Eye (tissue), 1 donor: ENCODE data around the gene CCZ1B.
"Not testable (repeated sequence)": the region's sequence is repeated elsewhere in the genome, so short reads cannot be mapped to it uniquely, and the experiment has no call there.

ENCODE experiments used
- DNase-seq: peaks from one replicate; pipeline ENCODE4 v3.0.0-alpha.2; 2015

CCZ1B gene

DNA sequence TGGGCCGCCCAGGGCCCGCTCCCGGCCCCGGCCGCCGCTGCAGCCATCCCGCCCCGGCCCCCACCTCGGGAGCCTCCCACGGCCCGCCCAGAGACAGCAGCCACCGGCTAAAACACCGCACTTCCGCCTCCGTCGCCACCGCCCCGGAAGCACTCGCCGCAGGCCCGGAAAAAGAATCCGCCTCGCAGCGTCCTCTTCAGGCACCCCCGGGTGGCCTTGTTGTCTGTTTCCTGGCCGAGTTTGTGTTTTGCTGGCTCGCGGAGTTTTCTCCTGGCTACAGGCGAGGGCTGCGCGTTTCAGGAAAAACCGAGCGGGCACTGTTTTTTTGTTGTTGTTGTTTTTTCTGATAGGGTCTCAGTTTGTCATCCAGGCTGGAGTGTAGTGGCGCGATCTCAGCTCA is at the start of gene CCZ1B:
TSS of gene CCZ1B (minus strand) at position 125 of the 400 bp plus-strand sequence. CDS start at position 47, 78 bp downstream.
- DNase-seq, result peak; percentile 69

DNA sequence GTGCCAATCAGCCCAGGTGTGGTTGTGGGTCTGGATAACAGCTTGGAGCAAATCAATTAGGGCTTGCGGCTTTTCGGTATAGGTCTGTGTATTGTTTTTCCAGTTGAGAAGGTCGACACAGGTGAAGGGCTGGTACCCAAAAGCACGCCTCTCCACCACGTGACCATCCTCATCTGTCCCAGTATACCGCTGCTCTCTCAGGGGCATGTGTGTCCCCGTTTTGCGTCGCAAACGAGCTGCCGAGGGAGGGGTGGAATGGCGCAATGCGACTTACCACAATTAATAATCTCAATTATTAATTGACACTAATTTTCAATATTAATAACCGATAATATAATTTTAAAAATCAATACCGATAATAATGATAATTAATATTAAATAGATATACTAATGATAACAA is 48.9 kb upstream of the CCZ1B start:
- not testable (repeated sequence) for DNase-seq

DNA sequence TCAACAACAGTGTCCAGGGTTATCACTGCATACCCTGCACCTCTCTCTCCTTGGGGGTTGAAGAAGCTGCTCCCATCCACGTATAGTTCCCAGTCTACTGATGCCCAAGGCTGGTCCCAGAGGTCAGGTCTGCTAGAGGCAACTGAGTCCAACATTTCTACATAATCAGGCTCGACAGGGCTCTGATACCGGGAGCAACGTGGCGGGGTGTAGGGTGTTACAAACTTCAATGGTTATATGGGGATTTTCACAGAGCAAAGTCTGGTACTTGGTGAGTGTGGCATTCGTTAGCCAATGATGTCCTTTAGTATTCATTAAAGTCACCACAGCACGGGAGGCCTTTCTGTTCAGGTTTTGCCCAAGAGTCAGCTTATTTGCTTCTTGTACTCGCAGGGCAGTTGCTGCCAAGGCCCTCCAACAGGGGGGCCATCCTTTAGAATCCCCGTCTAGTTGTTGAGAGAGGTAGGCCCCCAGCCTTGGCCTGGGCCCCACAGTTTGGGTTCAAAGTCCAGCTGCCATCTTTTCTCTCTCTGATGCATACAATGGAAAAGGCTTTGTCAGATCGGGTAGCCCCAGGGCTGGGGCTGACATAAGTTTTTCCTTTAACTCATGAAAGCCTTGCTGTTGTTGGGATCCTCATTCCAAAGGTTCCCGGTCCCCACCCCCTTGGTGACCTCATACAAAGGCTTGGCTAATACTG is 46.3 kb upstream of the CCZ1B start:
- DNase-seq, result not testable (repeated sequence)

DNA sequence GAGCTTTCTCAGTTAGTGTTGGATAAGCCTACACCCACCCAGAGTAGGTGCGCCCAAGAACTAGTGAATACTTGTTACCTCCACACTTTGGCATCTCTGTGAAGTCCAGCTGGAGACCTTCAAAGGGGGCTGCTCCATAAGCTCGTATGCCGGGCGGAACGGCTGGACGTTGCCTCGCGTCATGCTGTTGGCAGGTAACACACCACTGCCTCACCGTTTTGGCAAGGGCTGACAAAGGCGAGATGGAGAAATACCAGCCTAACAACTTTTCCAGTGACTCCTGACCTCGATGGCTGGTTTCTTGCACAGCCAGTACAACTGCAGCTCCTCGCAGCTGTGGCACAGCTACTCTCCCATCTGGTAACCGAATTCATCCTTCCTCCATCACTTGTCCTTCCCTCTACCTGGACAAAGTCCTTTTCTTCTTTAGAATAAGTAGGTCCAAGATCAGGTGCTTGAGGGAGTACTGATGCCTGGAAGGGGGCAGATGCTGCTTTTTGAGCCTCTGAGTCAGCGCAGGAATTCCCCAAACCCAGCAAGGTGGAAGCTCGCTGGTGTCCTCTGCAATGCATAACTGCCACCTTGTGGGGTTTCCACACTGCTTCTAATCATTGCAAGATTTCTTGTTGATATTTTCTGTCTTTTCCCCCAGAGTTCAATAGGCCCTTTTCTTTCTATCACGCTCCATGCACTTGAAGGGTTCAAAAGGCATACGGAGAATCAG is 45.5 kb upstream of the CCZ1B start:
- DNase-seq, result not testable (repeated sequence)

DNA sequence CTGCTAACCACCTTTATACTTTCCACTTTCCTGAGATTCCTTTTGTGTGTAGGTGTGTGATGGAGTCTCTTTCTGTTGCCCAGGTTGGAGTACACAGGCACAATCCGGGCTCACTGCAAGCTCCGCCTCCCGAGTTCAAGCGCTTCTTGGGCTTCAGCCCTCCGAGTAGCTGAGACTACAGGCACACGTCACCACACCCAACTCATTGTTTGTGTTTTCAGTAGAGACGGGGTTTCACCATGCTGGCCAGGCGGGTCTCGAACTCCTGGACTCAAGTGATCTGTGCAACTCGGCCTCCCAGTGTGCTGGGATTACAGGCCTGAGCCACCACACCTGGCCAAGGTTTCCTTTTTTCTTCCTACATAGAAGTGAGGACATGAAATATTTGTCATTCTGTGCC is 38.7 kb upstream of the CCZ1B start:
- not testable (repeated sequence) for DNase-seq

DNA sequence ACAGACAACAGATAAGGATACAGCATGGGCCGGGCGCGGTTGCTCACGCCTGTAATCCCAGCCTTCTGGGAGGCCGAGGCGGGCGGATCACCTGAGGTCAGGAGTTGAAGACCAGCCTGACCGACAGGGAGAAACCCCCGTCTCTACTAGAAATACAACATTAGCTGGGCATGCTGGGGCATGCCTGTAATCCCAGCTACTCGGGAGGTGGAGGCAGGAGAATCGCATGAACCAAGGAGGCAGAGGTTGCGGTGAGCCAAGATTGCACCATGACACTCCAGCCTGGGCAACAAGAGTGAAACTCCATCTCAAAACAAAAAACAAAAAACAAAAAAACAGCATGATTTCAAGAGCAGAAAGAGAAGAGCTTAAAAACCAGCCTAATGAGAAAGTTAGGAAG is 38.1 kb upstream of the CCZ1B start:
- not testable (repeated sequence) for DNase-seq

DNA sequence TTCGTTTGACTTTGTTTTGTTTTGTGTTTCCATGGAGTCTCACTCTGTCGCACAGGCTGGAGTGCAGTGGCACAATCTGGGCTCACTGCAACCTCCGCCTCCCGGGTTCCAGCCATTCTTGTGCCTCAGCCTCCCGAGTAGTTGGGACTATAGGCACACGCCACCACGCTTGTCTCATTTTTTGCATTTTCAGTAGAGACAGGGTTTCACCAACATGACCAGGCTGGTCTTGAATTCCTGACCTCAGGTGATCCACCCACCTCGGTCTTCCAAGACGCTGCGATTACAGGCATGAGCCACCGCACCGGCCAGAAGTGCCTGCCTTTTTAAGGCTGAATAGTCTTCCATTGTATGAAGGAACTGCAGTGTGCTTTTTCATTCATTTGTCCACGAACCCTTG is 36.8 kb upstream of the CCZ1B start:
- not testable (repeated sequence) for DNase-seq

DNA sequence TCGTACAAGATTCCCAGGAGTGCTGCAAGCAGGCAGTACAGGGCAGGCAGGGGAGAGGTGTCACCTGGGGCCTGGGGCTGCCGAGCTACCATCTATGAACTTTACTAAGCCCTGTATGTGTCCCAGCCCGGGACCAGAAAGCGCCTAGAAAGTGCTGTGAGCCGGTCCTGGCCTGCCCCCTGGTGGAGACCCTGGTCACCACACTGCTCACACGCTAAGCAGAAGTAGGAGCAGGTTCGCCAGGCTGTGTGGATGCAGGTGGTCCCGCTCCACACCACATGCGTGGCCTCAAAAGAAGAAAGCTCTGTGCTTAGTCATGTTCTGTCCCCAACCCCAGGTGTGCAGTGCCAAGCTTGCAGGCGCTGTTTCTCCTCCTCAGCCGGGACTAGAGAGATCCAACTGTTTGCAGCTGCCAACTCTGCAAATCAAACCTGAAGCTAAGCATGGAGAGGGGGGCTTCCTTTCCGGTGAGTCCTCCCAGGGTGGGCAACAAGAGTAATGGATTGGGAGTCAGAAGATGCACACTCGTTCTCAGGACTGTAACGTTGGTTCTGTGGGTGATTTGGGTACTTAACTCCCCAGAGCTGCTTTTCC is 31.7 kb upstream of the CCZ1B start:
- peak; percentile 59 for DNase-seq

DNA sequence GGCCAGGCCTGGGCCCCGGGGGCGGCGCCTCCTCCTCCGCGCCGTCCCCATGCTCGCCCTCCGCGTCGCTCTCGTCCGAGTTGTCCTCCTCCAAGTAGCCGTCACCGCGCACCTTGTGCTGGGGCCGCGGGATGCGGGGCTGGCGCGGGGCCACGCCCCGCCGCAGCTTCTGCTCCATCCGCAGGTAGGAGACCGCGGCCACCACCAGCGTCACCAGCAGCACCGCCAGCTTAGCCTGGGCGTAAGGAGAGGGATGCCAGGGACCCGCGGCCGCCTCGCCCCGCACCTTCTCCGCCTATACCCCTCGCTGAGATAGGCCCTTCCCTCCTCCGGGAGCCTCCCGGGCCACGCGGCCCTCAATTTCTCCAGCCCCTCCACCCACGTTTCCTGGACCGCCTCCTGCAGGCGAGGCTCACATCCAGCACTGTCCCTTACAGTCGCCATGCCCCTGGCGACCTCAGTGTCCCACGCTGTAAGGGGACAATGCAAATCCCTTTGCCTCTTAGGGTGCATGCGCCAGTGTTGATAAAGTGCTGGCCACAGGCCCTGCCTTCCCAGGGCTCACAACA is 29.6 kb upstream of the CCZ1B start:
- DNase-seq, result peak; percentile 5

DNA sequence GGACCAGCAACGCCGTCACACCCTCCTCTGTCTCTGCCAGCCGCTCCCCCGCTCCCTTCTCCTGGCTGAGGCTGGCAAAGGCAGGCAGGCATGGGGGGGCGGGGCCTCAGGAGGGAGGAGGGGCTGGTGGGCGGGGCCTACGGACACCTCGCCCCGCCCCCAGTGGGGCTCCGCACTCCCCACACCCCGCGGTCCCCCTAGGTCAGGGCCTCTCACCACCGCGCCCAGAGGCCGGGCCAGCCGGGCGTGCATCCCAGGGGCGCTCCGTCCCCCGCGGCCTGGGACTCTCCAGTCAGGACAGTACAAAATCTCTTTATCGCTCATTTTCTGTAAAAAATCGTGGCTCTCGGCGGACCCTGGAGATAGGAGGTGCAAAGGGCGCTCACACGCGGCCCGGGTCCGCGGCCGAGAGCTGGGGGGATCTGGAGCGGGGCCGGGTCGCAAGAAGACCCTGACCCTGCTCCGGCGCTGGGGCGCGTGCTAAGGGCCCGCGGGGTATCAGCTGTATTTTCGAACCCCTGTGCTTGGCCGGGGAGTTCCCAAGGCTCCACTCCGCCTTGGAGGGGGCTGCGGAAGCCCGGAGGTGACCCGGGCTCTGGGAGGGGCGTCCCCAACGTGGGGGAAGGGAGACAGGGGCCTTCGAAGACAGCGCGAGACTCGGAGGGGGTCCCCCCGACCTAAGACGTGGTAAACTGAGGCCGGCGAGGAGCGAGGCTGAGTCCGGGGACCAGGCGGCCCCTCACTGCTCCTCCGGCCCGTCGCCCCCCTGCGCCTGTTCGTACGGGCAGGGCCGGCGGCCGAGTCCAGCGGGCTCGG is 28.9 kb upstream of the CCZ1B start:
- peak; percentile 42 for DNase-seq

DNA sequence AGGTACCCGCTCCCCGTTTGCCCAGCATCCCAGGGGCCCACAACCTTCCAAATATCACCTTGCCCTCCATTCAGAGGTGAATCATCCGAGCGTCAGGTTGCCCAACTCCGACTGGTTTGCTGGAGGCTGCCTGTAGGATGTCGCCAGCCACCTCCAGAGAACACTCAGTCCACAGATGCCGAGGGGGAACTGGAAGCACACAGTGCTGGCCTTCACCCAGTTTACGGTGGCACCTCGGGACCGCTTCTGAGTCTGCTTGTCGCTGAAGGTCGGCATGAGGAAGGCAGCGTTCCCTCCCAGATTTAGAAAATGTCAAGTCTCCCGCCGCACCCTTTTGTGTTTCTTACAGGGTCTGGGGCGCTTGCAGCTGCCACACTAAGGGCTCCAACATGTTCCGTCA is 27.6 kb upstream of the CCZ1B start:
- DNase-seq, result not testable (repeated sequence)

DNA sequence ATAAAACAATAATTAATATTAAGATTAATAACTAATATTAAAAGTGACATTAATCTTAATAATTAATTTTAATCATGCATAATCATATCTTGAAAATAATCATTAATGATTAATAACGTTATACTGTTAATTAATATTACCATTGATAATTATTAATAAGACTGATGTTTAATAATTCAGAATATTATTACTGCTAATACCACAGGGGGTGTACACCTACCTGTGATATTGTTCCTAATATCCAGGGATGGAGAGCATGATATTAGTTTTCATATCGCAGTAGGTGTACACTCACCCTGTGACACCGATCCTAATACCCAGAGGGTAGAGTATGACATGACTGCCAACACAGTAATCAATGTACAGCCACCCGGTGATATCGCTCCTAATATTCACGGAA is 23.1 kb upstream of the CCZ1B start:
- not testable (repeated sequence) for DNase-seq

DNA sequence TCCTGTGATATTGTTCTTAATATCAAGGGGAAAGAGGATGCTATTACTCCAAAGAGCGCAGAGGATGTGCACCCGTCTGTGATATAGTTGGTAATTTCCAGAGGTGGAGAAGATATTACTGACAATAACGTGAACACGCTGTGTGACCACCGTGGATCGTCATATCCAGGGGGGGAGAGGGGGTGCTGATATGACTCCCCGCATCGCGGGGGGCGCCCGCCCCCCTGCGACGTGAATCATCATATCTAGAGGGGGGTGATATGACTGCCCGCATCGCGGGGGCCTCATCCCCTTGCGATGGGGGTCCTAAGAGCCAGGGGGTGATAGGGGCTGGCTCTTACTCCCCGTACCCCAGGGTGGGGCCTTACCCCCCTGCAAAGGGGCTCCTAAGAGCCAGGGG is 21.7 kb upstream of the CCZ1B start:
- not testable (repeated sequence) for DNase-seq

DNA sequence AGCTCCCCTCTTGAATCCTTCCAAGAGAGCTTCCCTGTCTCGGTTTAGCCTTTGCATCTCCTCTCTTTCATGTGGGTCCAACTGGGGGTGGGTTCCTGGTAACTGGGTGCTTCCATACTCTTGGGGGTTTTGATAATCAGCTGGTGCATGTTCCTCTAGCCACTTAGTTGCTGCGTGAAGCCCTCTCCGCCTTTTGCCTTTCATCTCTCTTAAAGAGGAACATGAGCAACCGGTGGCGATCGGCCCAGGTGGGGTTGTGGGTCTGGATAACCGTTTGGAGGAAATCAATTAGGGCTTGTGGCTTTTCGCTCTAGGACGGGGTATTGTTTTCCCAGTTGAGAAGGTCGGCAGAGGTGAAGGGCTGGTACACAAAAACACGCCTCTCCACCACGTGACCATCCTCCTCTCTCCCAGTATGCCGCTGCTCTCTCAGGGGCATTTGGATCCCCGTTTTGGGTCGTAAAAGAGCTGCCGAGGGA is 19.9 kb upstream of the CCZ1B start:
- not testable (repeated sequence) for DNase-seq

DNA sequence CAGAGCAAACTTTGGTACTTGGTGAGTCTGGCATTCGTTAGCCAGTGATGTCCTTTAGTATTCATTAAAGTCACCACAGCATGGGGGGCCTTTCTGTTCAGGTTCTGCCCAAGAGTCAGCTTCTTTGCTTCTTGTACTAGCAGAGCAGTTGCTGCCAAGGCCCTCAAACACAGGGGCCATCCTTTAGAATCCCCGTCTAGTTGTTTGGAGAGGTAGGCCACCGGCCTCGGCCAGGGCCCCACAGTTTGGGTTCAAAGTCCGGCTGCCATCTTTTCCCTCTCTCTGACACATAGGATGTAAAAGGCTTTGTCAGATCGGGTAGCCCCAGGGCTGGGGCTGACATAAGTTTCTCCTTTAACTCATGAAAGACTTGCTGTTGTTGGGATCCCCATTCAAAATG is 17.6 kb upstream of the CCZ1B start:
- DNase-seq, result not testable (repeated sequence)

DNA sequence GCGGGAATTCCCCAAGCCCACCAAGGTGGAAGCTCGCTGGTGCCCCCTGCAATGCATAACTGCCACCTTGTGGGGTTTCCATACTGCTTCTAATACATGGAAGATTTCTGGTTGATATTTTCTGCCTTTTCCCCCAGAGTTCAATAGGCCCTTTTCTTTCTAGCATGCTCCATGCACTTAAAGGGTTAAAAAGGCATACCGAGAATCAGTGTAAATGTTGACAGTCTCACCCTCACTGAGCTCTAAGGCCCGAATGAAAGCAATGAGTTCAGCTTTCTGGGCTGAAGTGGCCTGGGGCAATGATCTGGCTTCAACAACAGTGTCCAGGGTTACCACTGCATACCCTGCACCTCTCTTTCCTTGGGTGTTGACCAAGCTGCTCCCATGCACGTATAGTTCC is 17.0 kb upstream of the CCZ1B start:
- not testable (repeated sequence) for DNase-seq

DNA sequence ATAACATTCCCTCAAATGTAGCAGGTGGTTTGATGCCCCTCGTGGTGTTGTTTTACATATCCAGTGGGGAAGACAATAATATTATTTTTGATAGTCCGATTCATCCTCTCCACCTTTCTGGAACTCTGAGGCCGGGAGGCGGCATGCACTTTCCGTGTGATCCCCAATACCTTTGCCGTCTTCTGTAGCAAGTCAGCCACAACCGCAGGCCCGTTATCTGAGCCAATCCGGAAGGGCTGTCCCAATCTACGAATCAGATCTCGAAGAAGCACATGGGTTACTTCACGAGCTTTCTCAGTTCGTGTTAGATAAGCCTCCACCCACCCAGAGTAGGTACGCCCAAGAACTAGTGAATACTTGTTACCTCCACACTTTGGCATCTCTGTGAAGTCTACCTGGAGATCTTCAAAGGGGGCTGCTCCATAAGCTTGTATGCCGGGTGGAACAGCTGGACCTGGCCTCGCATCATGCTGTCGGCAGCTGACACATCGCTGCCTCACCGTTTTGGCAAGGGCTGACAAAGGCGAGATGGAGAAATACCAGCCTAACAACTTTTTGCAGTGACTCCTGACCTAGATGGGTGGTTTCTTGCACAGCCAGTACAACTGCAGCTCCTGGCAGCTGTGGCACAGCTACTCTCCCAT is 16.3 kb upstream of the CCZ1B start:
- not testable (repeated sequence) for DNase-seq

DNA sequence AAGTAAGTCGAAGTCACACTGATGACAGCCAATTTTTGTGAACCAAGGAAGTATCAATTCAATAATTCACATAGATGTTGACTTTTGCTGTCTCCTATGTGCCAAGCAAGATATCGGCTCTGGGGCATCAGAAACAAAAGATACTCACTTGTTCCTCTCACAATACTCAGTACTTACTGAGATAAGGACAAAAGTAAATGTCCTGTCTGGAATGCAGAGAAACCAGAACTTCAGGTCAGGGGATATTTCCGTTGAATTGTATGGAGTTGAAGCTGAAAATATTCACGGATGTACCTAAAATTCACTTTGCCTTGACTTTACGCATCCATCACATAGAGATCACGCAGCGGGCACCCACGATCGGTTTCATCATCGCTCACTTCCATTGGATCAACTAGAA is 11.0 kb upstream of the CCZ1B start:
- DNase-seq, result not testable (repeated sequence)

DNA sequence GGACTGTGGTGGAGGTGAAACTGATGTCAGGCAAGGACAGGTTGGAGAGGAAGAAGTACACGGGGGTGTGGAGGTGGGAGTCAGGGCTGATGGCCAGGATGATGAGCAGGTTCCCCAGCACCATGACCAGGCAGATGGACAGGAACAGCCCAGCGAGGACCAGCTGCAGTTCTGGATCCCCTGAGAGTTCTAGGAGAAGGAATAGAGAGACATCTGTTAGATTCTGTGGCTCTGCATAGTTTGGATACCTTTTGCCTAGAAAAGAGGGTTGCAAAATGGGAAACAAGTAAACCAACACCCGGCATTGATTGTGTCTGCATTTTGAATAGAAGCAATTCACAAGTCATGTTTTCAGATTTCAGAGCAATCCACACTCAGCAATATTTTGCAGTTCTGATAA is 9.4 kb upstream of the CCZ1B start:
- DNase-seq, result not testable (repeated sequence)

DNA sequence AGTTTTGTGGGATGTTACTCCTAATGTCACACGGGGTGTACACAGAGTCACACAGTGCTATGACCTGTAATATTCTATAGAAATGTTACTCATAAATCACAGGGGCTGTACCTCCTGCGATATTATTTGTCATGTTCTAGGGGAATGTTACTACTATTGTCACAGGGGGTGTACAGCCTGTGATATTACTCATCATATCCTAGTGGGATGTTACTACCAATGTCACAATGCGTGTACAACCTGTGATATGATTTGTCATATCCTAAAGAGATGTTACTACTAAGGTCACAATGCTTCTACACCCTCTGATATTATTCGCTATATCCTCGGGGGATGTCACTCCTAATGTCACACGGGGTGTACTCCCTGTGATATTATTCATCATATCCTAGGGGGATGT is 7.6 kb upstream of the CCZ1B start:
- DNase-seq, result no peak

DNA sequence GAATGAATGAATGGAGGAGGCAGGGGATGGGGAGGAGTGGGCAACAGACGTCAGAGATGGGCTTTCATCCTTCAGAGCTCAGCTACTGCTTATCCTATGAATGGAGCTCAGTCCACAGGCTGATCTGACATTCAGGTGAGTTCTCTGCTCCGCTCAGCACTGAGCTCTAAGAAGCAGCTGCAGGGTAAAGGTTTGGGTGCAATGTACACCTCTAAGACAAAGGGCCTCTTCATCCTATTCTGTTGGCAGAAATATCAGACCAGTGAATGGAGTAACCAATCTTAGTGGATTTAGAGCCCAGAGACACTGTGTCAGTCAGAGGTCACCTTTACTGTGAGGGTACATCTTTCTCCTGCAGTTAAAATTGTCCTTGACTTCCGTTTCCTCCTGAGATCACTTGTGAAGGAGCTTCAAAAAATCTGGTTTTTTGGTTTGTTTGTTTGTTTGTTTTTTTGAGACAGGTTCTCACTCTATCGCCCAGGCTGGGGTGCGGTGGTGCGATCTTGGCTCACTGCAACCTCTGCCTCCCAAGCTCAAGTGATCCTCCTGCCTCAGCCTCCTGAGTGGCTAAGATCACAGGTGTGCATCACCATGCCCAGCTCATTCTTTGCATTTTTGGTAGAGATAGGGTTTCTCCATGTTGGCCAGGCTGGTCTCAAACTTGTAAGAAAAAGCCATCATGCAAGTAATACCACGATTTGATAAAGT is 5.1 kb upstream of the CCZ1B start:
- DNase-seq, result no peak
